H1 (cell line): ENCODE results near the gene ZNF813. TPM values are rescaled to one million over a fixed set of nuclear protein-coding genes. Genes with fewer than 3 reads are reported as not detected.
"Not testable (repeated sequence)": the region's sequence is repeated elsewhere in the genome, so short reads cannot be mapped to it uniquely, and the experiment has no call there.

ENCODE experiments used
- CTCF ChIA-PET: fragments of 300-600 bp; sonication (Branson Sonifier 250); formaldehyde crosslinking; loops from one replicate; lab custom pipeline; 2021; ENCODE audit not compliant: partially characterized antibody; lab: Charles Lee
- POLR2A ChIA-PET: fragments of 300-600 bp; sonication (Branson Sonifier 250); formaldehyde crosslinking; loops from one replicate; lab custom pipeline; 2021; ENCODE audit warnings: inconsistent platforms; ENCODE audit not compliant: partially characterized antibody; lab: Charles Lee
- DNase-seq, 2 experiments: peaks; one replicate each; pipeline versions ENCODE4 v3.0.0 to v3.0.0-alpha.2; 2010 to 2022; ENCODE audit warnings: low spot score in 2 of 2, low read depth in 1 of 2, mixed read lengths in 1 of 2
- FAIRE-seq: peaks from 2 replicates; lab custom pipeline; 2011; peaks lifted over from hg19 to GRCh38; lab: Jason Lieb, UNC
- H2AFZ ChIP-seq: 2 replicates; pipeline ENCODE4 v1.8.1; 2012; ENCODE audit warnings: low read length, inconsistent platforms
- H2AK5ac ChIP-seq: 2 replicates; pipeline ENCODE4 v1.6.1; 2013; ENCODE audit warnings: low read depth, low read length
- H2BK120ac ChIP-seq: replicated peaks from 2 replicates; pipeline ENCODE3; 2013; ENCODE audit warnings: low read depth, low read length, inconsistent platforms
- H2BK12ac ChIP-seq: 2 replicates; pipeline ENCODE4 v1.6.1; 2013; ENCODE audit warnings: low read depth, low read length
- H2BK15ac ChIP-seq: 2 replicates; pipeline ENCODE4 v1.6.1; 2013; ENCODE audit warnings: low read length
- H2BK20ac ChIP-seq: 2 replicates; pipeline ENCODE4 v1.6.1; 2013; ENCODE audit warnings: low read length
- H2BK5ac ChIP-seq: 2 replicates; pipeline ENCODE4 v1.6.1; 2013; ENCODE audit warnings: low read depth, low read length
- H3K14ac ChIP-seq: 2 replicates; pipeline ENCODE4 v1.6.1; 2013; ENCODE audit warnings: inconsistent platforms; ENCODE audit not compliant: insufficient read length
- H3K18ac ChIP-seq: 2 replicates; pipeline ENCODE4 v1.6.1; 2013; ENCODE audit warnings: low read length; ENCODE audit errors: extremely low read depth
- H3K23ac ChIP-seq: 2 replicates; pipeline ENCODE4 v1.6.1; 2013; ENCODE audit warnings: inconsistent platforms; ENCODE audit not compliant: insufficient read length
- H3K23me2 ChIP-seq: 2 replicates; pipeline ENCODE4 v1.6.1; 2013; ENCODE audit warnings: low read depth, low read length
- H3K27ac ChIP-seq: 2 replicates; pipeline ENCODE4 v1.6.1; 2011; ENCODE audit warnings: low read depth, low read length, inconsistent platforms
- H3K27me3 ChIP-seq, 4 experiments: replicated peaks in 1 of 4; 1 replicate in 1 of 4; 2 replicates in 3 of 4; pipeline versions ENCODE4 v1.6.1 to v1.8.1; 2011 to 2013; ENCODE audit warnings: low read length in 3 of 4, mild to moderate bottlenecking in 3 of 4, inconsistent platforms in 2 of 4, mixed read lengths in 2 of 4, moderate library complexity in 1 of 4; ENCODE audit not compliant: control insufficient read depth in 3 of 4, insufficient read depth in 3 of 4; ENCODE audit errors: extremely low read depth in 1 of 4
- H3K36me3 ChIP-seq, 4 experiments: 2 replicates each; pipeline versions ENCODE4 v1.6.1 to v1.8.1; 2011 to 2013; ENCODE audit warnings: mild to moderate bottlenecking in 4 of 4, low read length in 3 of 4, moderate library complexity in 2 of 4, control low read depth in 1 of 4, inconsistent platforms in 1 of 4; ENCODE audit not compliant: insufficient read depth in 4 of 4, control insufficient read depth in 2 of 4
- H3K4ac ChIP-seq: replicated peaks from 2 replicates; pipeline ENCODE3; 2013; ENCODE audit warnings: low read length, low read depth, mixed read lengths, inconsistent platforms; ENCODE audit not compliant: insufficient read length
- H3K4me1 ChIP-seq, 4 experiments: replicated peaks in 1 of 4; 1 replicate in 1 of 4; 2 replicates in 3 of 4; pipeline versions ENCODE4 v1.6.1 to v1.8.1; 2011 to 2013; ENCODE audit warnings: low read length in 3 of 4, inconsistent platforms in 2 of 4, mixed read lengths in 1 of 4; ENCODE audit not compliant: insufficient read depth in 4 of 4, control insufficient read depth in 3 of 4
- H3K4me2 ChIP-seq, 2 experiments: 2 replicates each; pipeline versions ENCODE4 v1.6.1 to v1.8.1; 2011 to 2013; ENCODE audit warnings: low read depth in 2 of 2, low read length in 2 of 2, control low read depth in 1 of 2, inconsistent platforms in 1 of 2, mild to moderate bottlenecking in 1 of 2; ENCODE audit not compliant: insufficient read depth in 1 of 2
- H3K4me3 ChIP-seq, 4 experiments: fragments of 200-600, 300-600 bp in 1 of 4; sonication (generic), shearing (Covaris generic), sonication (Bioruptor Twin) in 1 of 4; 2 replicates each; pipeline versions ENCODE4 v1.5.1 to v1.8.1; 2011 to 2016; ENCODE audit warnings: low read length in 4 of 4, low read depth in 3 of 4, control low read depth in 2 of 4, inconsistent platforms in 2 of 4, mild to moderate bottlenecking in 2 of 4, mixed read lengths in 1 of 4, moderate library complexity in 1 of 4; ENCODE audit not compliant: insufficient read depth in 2 of 4; ENCODE audit errors: extremely low read depth in 1 of 4
- H3K56ac ChIP-seq: replicated peaks from 2 replicates; pipeline ENCODE3; 2013; ENCODE audit warnings: low read depth, mild to moderate bottlenecking, mixed read lengths, low read length, inconsistent platforms; ENCODE audit not compliant: insufficient read length
- H3K79me1 ChIP-seq: 2 replicates; pipeline ENCODE4 v1.6.1; 2013; ENCODE audit warnings: low read depth, low read length, control low read depth
- H3K79me2 ChIP-seq, 2 experiments: 2 replicates each; pipeline versions ENCODE4 v1.6.1 to v1.8.1; 2012 to 2013; ENCODE audit warnings: low read length in 2 of 2, mild to moderate bottlenecking in 2 of 2, inconsistent platforms in 1 of 2; ENCODE audit not compliant: insufficient read depth in 2 of 2, control insufficient read depth in 1 of 2
- H3K9ac ChIP-seq, 4 experiments: replicated peaks in 1 of 4; 1 replicate in 1 of 4; 2 replicates in 3 of 4; pipeline versions ENCODE4 v1.6.1 to v1.8.1; 2011 to 2013; ENCODE audit warnings: low read depth in 3 of 4, low read length in 3 of 4, control low read depth in 2 of 4, mild to moderate bottlenecking in 2 of 4, moderate library complexity in 2 of 4, inconsistent platforms in 1 of 4; ENCODE audit errors: extremely low read depth in 1 of 4
- H3K9me3 ChIP-seq, 2 experiments: 2 replicates each; pipeline versions ENCODE4 v1.6.1 to v1.8.1; 2012 to 2013; ENCODE audit warnings: mild to moderate bottlenecking in 2 of 2, moderate library complexity in 2 of 2, control low read depth in 1 of 2, inconsistent platforms in 1 of 2, low read depth in 1 of 2, low read length in 1 of 2, mixed read lengths in 1 of 2; ENCODE audit not compliant: insufficient read depth in 2 of 2
- H4K20me1 ChIP-seq, 2 experiments: replicated peaks in 1 of 2; 2 replicates each; pipeline versions ENCODE3 to v1.8.1; 2011 to 2013; ENCODE audit warnings: inconsistent platforms in 2 of 2, low read length in 2 of 2, mild to moderate bottlenecking in 1 of 2; ENCODE audit not compliant: insufficient read depth in 2 of 2, control insufficient read depth in 1 of 2
- H4K5ac ChIP-seq: 2 replicates; pipeline ENCODE4 v1.6.1; 2013; ENCODE audit warnings: low read length, low read depth, mixed read lengths, inconsistent platforms; ENCODE audit not compliant: insufficient read length
- H4K8ac ChIP-seq: 2 replicates; pipeline ENCODE4 v1.8.0; 2013; ENCODE audit warnings: mild to moderate bottlenecking, moderate library complexity, low read length, inconsistent platforms; ENCODE audit not compliant: insufficient read depth; ENCODE audit errors: extremely low read depth
- H4K91ac ChIP-seq: replicated peaks from 2 replicates; pipeline ENCODE3; 2013; ENCODE audit warnings: low read length, mixed read lengths, inconsistent platforms; ENCODE audit not compliant: insufficient read length
- JUND ChIP-seq: IDR thresholded peaks from 2 replicates; pipeline ENCODE4 v1.6.1; 2011; ENCODE audit warnings: mild to moderate bottlenecking, improper control_type of control experiment, low read length
- YY1 ChIP-seq: IDR thresholded peaks from 2 replicates; pipeline ENCODE4 v1.6.1; 2011; ENCODE audit warnings: low read depth, mild to moderate bottlenecking, low read length
- WGBS, 2 experiments: shearing (Covaris generic) in 1 of 2; methylation state at CpG; one replicate each; pipeline versions ENCODE4 v1.1.6 to v1.1.7; 2013 to 2015; ENCODE audit warnings: low lambda C conversion rate in 2 of 2, mixed read lengths in 2 of 2, inconsistent platforms in 1 of 2, low coverage in 1 of 2, missing lambda C conversion rate in 1 of 2; ENCODE audit not compliant: insufficient replicate concordance in 2 of 2, insufficient coverage in 1 of 2, insufficient read length in 1 of 2; ENCODE audit errors: extremely low coverage in 1 of 2, missing lambda C conversion rate in 1 of 2; 5-methylcytosine and 5-hydroxymethylcytosine counted together
- polyA plus RNA-seq, 7 experiments: library from polyadenylated mRNA; depleted of rRNA in 3 of 7; stranded (reverse) in 5 of 7; unstranded in 2 of 7; fragments of >200 nt in 5 of 7; fragments of 200-250 nt in 2 of 7; gene quantifications; 1 replicate in 5 of 7; 2 replicates in 1 of 7; 4 replicates in 1 of 7; pipeline versions ENCODE4 v1.2.1 to v1.2.3, GENCODE V29; 2011 to 2013; ENCODE audit warnings: missing spikeins in 2 of 7, mixed read lengths in 2 of 7
- total RNA-seq: library from RNA; stranded (reverse); fragmentation: NEBNext Ultra II Directional; extraction: Animal tissue kit (Norgen Biotek cat#: 25700); gene quantifications from 2 replicates; pipeline ENCODE4 v1.2.1, GENCODE V29; 2021

ZNF813 gene
- total and polyA plus RNA-seq, 2 of the 8 experiments (the other 6 are each of a cell fraction or from before 2014, with no cell fraction given): 2.9 to 22.1 TPM

- 0 out of 2 replicates have a peak, but pooled peaks have one; percentile 31 for TF ChIP-seq JUND
- TF ChIP-seq YY1: 0 out of 2 replicates have a peak, but pooled peaks have one; percentile 11
These were observed 44.4 kb downstream of the ZNF813 start (continued) for GRCh38 chr19:53511933-53512374.

DNA sequence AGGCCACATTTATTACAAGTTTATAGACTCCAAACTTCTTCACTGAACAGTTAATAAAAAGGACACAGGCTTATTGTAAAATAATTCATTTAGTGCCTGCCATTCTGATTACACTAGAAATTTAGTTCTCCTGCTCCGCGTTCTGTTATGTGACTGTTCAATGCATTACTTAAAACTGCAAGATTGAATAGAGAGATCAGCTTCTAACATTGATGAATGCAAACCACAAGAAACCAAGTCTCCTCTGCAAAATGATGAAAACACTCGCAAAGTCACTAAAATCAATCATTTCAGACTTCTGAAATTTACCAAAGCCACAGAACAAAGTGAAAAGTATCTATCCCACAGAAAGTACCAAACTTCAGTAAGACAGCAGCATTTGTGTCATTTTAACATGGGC lies 47.5 kb downstream of the ZNF813 start:
- H3K56ac ChIP-seq, H3K79me2 ChIP-seq, H3K9me3 ChIP-seq, CTCF ChIA-PET, H4K8ac ChIP-seq, H3K14ac ChIP-seq, H3K18ac ChIP-seq, H2AFZ ChIP-seq, H3K36me3 ChIP-seq, H2BK15ac ChIP-seq, DNase-seq, H3K27ac ChIP-seq, H4K20me1 ChIP-seq, H3K4me3 ChIP-seq, H3K4me1 ChIP-seq, H3K9ac ChIP-seq, H4K91ac ChIP-seq, H3K4me2 ChIP-seq, POLR2A ChIA-PET, H2BK20ac ChIP-seq, H2BK5ac ChIP-seq, H3K23me2 ChIP-seq, H3K79me1 ChIP-seq, H3K23ac ChIP-seq, H2AK5ac ChIP-seq, H4K5ac ChIP-seq, H2BK120ac ChIP-seq, H3K27me3 ChIP-seq, H3K4ac ChIP-seq, H2BK12ac ChIP-seq: not testable (repeated sequence)
- WGBS, 2 experiments: 92% methylated on average over 3 of the region's 3 CpGs; no CpG with 5 or more reads in 1 of the 2 experiments
- peak; percentile 93 for FAIRE-seq
